ENCODE data around the gene ARPC2.

ARPC2 gene

DNA sequence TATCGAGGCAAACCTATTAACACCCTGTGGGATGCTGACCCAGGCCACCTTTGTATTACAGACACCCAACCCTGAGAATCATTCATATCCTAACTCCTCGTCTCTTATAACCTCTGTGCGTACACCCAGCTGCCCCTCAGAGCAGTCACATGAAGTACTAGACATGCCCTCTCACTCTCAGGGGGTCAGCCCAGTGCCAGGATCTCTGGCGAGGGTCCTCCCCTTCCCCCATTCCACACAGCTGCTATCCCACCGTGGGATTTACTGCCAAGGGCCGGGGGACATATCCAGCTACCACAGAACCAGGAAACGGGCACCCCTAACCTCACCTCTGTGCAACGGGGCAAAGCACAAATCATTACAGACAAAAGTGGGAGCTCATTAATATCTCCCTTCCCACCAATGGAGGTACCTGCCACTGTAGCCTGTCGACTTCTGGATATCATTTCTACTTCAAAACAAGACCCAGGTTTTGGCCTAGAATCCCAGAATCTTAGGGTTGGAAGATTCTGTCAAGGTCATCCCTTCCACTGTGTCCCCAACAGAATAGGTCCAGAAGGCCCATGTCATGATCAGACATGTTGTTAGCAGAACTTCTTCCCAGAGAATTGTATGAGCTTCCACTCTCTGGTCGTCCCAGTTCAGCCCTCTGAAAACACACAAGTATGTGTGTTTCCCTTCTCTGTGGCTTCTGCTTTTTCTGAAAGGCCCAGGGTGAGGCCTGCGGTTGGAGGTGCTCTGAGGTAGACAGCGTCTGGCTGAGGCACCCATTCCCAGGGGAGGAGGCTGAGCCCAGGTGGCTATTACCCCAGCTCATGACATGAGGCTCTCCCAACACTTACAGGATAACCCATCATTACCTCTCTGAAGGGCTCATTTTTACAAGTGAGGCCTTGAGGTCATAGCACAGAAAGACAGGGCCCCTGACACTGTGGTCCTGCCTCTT is 73.6 kb downstream of the ARPC2 start:
- H3K4me3 ChIP-seq (ENCODE audit: low read depth, low read length): peak overlapping the region; percentile 87
- no peak for DNase-seq (ENCODE audit: low read depth)
- TF ChIP-seq, protein P1, sequence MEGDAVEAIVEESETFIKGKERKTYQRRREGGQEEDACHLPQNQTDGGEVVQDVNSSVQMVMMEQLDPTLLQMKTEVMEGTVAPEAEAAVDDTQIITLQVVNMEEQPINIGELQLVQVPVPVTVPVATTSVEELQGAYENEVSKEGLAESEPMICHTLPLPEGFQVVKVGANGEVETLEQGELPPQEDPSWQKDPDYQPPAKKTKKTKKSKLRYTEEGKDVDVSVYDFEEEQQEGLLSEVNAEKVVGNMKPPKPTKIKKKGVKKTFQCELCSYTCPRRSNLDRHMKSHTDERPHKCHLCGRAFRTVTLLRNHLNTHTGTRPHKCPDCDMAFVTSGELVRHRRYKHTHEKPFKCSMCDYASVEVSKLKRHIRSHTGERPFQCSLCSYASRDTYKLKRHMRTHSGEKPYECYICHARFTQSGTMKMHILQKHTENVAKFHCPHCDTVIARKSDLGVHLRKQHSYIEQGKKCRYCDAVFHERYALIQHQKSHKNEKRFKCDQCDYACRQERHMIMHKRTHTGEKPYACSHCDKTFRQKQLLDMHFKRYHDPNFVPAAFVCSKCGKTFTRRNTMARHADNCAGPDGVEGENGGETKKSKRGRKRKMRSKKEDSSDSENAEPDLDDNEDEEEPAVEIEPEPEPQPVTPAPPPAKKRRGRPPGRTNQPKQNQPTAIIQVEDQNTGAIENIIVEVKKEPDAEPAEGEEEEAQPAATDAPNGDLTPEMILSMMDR (conservative IDR thresholded peaks at IDR 0.05; ENCODE audit: low read depth, low read length): no peak

DNA sequence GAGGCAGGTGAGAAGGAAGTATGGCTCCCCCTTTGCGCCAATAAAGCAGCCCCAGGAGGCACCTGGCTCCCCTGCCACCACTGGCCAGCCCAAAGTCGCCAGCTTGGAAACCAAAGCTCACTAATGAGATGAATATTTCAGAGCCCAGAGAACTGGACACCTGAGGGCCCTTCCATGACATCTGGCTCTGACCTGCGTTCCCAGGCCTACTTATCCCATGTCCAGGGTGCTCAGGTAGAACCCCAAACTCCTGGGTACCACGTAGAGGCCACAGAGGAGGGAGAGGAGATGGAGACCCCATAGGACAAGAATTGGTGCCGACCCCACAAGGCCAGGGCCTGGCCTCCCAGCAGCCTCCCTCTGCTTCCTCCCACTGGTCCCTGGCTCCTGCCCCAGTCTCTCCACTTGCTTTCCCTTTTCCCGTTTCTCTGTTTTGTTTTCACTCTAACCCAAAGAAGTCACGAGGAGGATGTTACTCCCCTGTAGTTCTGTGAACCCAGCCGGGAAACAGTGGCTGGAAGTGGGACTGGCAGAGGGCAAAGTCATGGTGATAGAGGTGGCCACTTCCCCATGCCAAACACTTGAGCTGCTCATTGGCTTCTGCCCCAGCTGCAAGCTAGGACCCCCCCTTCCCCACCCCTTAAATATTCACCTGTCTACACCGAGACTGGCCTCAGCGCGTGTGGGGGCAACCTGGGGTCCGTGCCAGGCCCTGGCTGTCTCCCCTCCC is 74.5 kb downstream of the ARPC2 start:
- TF ChIP-seq, protein P1 (conservative IDR thresholded peaks at IDR 0.05; ENCODE audit: low read depth, low read length): no peak
- peak; percentile 43 for DNase-seq (ENCODE audit: low read depth)

DNA sequence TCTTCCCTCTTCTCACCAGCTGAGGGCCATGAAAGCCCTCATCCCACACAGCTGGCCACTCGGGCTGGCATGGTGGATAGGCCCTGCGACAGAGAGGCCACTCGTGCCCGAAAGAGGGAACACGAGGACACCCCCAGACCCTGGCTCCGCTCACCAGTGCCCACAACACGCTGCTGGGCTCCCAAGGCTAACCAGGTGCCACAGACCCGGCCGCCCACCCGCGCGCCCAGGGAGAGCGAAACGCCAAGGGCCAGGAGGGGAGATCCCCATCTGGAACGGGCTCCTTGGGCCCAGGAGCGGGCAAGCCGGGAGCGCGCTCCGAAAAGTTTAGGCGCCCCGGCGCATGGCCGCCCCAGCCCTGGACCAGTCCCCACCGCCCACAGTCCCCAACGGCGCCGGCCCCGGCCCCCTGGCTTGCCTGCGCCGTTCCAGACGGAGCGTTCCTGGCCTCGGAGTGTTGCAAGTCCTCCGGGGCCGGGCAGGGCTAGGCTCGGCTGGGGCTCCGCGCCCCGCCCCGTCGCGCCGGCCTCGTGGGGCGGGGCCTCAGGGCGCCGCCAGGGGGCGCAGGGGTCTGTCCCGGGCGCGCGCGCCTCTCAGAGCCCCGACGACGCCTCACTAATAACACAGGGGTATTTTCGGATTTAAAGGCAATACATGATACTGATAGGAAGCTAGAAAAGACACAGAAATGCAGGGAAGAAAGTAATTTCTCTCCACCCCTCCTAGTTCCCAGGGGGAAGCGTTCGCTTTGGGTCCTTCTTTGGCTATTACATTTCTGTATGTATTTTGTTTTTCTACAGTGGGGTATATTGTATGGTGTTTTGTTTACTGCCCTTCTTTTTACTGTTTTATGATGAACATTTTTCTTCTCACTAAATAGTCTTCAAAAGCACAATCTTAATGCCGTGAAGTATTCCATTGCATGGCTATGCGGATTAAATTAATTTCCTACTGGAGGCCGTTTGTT is 75.3 kb downstream of the ARPC2 start, which contains the start of gene TMBIM1:
Gene TMBIM1, minus strand, starts transcription at position 456 of the 967 bp plus-strand sequence. CDS start 10,362 bp downstream, outside the sequence.
- TF ChIP-seq, protein P1 (conservative IDR thresholded peaks at IDR 0.05; ENCODE audit: low read depth, low read length): peak; percentile 53
- peak within 1 kb of the TSS; percentile 87 for H3K4me3 ChIP-seq (ENCODE audit: low read depth, low read length)
- DNase-seq (ENCODE audit: low read depth): peak; percentile 78

More for the DNA sequence above, 74.5 kb downstream of the ARPC2 start:
- H3K4me3 ChIP-seq (ENCODE audit: low read depth, low read length): peak overlapping the region; percentile 87

DNA sequence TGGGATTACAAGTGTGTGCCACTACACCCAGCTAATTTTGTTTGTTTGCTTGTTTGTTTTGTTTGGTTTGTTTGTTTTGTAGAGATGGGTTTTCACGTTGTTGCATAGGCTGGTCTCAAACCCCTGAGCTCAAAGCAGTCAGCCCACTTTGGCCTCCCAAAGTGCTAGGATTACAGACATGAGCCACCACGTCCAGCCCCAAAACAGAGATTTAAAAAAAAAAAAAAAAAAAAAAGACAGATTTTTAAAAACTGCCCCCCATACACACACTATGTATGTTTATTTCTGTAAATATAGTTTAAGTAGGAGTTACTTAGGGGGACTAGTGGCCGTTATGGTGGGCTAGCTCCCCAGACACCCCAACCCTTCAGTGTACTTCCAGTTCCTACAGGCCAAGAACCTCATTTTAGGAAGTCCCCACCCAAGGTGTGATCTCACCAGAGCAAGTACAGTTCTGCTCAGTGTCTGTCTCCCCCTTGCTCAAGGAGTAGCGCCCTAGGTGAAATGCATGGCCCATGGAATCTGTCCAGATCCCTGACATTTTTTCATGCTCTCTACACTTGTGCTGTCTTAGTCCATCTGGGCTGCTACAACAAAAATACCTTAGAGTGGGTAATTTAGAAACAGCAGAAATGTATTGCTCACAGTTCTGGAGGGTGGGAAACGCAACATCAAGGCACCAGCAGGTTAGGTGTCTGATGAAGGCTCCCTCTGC is 76.9 kb downstream of the ARPC2 start:
- no peak overlapping the region for H3K4me3 ChIP-seq (ENCODE audit: low read depth, low read length)
- TF ChIP-seq, protein P1 (conservative IDR thresholded peaks at IDR 0.05; ENCODE audit: low read depth, low read length): no peak
- DNase-seq (ENCODE audit: low read depth): no peak

DNA sequence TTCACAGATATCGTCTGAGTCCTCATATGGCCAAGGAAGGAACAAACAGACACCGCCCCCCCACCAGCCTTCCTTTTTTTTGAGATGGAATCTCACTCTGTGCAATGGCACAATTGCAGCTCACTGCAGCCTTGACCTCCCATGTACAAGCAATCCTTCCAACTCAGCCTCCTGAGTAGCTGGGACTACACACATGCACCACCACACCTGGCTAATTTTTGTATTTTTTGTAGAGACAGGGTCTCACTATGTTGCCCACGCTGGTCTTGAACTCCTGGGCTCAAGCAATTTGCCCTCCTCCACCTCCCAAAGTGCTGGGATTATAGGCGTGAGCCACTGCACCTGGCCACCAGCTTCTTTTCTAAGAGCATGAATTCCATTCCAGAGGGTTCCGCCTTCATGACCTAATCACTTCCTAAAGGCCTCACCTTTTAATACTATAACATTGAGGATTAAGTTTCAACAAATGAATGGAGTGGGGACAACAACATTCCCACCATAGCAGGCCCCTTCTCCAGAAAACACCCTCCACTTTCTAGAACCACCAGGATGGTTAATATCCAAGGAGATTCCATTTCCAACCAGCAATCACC is 77.5 kb downstream of the ARPC2 start:
- H3K4me3 ChIP-seq (ENCODE audit: low read depth, low read length): no peak overlapping the region
- TF ChIP-seq, protein P1 (conservative IDR thresholded peaks at IDR 0.05; ENCODE audit: low read depth, low read length): no peak
- no peak for DNase-seq (ENCODE audit: low read depth)
